NCI-H2107 treated with DMSO at 0.1 percent for 48 hours (cell line): ENCODE measurements around the gene WNT2B.

ENCODE experiments used
- DNase-seq: peaks from one replicate; lab custom pipeline; 2025; ENCODE audit not compliant: unreplicated experiment; lab: John Stamatoyannopoulos, UW

The WNT2B gene

DNA sequence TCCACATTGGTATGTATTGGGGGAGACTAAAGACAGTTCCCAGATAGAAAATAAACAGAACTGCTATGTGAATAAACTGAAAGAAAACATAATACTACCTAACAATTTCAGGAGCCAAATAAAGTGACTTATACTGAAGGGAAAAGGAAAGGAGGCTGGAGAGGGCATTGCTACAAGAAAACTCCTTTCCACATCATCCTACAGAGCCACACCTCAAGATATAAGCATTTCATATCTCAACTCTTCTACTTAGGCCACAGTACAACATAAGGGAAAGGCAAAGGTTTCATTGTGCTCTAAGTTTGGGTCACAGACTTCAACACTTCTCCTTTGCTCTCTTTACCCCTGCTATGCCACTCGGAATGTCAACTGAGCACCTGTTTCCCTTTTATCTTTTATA, 55.3 kb downstream of the WNT2B start:
- no peak for DNase-seq

DNA sequence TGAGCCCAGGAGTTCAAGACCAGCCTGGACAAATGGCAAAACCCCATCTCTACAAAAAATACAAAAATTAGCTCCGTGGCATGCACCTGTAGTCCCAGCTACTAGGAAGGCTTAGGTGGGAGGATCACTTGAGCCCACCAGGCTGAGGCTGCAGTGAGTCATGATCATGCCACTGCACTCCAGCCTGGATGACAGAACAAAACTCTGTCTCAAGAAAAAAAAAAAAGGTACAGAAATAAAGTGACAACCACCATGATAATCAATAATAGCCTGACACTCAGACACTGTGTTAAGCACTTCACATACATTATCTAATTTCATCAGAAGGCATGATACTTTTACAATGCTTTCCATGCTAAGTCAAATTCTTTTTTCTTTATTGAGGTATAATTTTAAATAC, 57.0 kb downstream of the WNT2B start:
- no peak for DNase-seq

DNA sequence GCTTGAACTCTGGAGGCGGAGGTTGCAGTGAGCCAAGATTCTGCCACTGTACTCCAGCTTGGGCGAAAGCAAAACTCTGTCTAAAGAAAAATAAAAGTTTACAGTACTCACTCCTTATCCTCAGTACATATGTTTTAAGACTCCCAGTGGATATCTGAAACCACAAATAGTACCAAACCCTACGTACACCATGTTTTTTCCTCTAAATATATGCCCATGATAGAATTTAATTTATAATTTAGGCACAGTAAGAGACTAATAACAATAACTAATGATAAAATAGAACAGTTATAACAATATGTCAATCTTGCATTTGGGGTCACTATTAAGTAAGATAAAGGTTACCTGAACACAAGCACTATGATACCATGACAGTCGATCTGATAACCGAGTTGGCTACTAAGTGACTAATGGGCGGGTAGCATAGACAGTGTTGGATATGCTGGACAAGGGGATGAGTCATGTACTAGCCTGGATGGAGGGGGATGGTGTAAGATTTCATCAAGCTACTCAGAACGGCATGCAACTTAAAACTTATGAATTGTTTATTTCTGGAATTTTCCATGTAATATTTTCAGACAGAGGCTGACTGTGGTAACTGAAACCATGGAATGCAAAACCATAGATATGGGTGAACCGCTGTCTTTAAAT, 66.5 kb downstream of the WNT2B start:
- DNase-seq: no peak

DNA sequence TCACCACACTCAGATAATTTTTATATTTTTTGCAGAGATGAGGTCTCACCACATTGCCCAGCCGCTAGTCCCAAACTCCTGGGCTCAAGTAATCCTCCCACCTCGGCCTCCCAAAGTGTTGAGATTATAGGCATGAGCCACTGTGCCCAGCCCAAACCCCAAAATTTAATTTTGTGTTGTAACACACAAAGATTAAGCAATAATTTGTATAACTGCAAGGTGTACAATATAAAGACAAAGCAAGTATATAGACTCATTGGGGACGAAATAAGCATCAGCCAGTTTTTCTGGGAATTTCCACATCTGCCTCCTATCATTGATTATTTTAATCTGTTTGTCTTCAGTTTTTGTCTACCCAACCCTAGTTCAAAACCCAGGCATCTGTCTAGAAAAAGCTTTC, 67.5 kb downstream of the WNT2B start:
- no peak for DNase-seq
